ENCODE data around the gene MINK1. TPM values are rescaled to one million over a fixed set of nuclear protein-coding genes. Genes with fewer than 3 reads are reported as not detected.
A peak's percentile ranks its signal among the peaks of the same experiment; 100 is the strongest.
"Not testable (repeated sequence)": the region's sequence is repeated elsewhere in the genome, so short reads cannot be mapped to it uniquely, and the experiment has no call there.

MINK1 gene
- total RNA-seq, 1 experiment from 2014 or later = 19.4 TPM

DNA sequence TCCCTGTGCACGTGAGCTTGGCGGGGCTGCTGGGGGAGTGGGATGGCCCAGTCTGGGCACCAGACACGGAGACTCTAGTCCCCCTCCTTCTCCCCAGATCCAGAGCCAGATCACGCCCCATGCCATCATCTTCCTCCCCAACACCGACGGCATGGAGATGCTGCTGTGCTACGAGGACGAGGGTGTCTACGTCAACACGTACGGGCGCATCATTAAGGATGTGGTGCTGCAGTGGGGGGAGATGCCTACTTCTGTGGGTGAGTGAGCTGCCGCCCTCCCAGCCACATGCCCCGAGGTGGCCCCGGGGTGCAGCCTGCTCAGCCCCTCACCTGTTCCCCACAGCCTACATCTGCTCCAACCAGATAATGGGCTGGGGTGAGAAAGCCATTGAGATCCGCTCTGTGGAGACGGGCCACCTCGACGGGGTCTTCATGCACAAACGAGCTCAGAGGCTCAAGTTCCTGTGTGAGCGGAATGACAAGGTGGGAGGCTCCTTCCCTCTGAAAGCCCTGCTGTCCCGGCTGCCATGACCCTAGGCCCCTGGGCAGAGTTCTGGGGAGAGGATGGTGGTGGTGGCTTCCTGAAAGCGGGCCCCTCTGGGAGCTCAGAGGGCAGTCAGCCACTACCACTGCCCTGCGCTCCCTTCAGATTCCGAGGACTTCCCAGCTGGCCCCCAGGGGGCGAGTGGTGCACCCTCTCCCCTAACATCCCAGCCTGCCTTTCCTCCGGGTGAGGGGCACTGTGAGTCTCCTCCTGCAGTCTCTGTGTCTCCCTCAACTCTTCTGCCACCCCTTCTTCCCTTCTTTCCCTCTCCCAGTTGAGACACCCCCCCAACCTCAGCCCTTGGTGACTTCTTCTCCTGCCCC, 63.4 kb downstream of the MINK1 start:
- DNase-seq (ENCODE audit: extremely low read depth, low read depth) = no peak

- no peak for DNase-seq (ENCODE audit: extremely low read depth, low read depth)
These were observed 64.1 kb downstream of the MINK1 start for GRCh38 chr17:4897198-4897687.

- no peak for DNase-seq (ENCODE audit: extremely low read depth, low read depth)
These were observed 64.6 kb downstream of the MINK1 start for GRCh38 chr17:4897785-4898184.

- DNase-seq (ENCODE audit: extremely low read depth, low read depth) = no peak
These were observed 65.2 kb downstream of the MINK1 start for GRCh38 chr17:4898351-4898750.

DNA sequence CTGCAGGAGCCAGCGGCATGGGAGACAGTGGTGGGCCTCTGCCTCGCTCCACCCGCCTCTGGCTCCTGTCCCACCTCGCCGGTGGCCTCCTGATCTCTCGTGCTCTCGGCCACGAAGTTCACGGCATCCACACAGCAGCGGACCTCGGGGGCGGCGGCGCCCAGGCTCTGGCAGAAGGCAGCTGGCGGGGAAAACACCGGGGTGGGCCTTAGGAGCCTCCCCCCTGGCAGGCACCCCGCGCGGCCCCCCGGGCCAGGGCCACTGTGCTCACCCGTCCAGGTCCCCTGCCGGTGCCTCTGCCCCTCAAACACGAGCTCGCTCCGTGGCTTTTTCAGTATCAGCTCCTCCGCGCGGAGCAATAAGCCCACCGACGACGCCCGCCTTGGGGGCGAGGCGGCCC, 65.8 kb downstream of the MINK1 start:
- no peak for DNase-seq (ENCODE audit: extremely low read depth, low read depth)

DNA sequence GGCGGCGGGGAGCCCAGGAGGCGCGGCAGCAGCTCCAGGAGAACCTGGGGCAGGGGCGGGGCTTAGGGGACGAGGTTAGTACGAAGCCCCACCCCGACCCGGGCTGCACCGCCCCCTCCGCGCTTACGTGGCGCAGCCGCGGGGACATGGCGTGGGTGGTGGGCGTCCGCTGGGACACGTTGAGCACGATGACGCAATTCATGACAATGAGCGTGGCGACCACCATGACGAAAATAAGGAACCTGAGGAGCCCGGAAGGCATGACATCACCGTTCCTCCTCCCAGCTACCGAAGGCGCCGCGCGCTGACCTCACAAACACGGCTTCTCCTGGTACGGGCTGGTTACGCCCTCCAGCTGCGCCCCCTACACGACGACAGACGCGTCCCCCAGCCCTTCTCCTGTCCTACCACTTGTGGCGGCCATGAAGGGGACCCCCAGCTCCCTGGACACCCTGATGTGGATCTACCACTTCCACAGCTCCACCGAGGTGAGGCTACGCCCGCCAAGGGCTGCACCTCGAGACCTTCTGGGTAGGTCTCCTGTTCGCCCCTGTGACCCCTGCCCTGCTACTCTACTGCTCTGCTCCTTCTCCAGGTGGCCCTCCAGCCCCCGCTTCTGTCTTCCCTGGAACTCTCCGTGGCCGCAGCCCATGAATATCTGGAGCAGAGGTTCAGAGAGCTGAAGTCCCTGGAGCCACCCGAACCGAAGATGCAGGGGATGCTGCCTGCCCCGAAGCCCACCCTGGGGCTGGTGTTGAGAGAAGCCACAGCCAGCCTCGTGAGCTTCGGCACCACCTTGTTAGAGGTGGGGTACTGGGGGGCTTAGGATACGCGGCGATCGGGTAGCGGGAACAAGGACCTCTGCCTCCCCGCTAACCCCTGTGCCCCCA, 66.4 kb downstream of the MINK1 start, which contains the start of gene C17orf107:
Gene C17orf107, plus strand, starts transcription at position 196 of the 890 bp plus-strand sequence. Its CDS starts 227 bp downstream, at position 423.
- no peak for DNase-seq (ENCODE audit: extremely low read depth, low read depth)

DNA sequence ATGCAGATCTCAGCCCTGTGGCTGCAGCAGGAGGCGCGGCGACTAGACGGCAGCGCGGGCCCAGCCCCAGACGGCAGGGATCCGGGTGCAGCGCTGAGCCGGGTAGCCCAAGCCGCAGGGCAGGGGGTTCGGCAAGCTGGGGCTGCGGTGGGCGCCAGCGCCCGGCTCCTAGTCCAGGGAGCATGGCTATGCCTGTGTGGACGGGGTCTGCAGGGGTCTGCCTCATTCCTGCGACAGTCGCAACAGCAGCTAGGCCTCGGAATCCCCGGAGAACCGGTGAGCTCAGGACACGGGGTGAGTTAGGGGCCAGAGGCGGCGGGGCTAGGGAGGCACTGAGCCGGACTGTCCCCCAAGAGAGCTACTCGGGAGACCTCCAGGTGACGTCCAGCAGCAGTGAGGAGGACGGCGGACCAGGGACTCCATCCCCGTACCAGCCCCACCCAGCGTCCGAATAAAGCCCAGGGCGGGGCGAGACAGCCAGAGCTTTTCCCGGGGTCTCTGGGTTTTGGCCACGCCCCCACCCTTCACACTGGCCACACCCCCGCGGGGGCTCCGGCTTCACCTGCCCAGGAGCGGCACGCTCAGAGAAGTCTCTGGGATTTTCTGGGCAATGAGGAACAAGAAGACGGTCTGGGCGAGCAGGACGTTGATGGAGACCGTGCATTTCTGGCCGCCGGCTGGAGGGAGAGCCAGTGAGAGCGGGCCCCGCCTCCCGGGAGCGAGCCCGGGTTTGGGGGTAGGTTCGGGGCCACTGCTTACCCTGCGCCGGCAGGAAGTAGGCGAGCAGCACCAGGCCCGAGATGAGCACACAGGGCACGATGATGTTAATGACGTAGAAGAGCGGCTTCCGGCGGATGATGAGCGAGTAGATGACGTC, 67.3 kb downstream of the MINK1 start:
- DNase-seq (ENCODE audit: extremely low read depth, low read depth) = no peak

DNA sequence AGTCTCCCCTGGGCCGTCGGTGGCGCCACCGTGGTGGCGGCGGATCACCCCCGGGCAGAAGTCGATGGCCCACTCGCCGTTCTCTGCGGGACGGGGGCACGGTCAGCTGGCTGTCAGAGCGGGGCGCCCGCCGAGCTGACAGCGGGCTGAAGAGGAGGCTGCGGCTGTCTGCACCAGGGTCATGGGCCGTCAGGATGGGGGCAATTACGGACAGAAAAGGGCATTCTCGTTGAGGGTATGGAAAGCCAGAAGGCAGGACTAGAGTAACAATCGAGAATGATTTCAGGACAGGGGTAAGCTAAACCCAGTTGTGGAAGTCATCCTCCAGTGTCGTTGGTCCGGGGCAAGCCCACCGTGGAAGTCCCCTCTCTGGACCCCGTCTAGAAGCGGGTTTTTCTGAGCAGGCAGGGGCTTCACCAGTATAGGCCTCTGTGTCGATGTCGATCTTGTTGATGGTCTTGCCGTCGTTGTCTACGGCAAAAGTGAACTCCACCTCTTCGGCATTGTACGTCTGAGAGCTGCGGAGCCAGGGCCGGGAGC, 68.0 kb downstream of the MINK1 start:
- DNase-seq (ENCODE audit: extremely low read depth, low read depth) = no peak

DNA sequence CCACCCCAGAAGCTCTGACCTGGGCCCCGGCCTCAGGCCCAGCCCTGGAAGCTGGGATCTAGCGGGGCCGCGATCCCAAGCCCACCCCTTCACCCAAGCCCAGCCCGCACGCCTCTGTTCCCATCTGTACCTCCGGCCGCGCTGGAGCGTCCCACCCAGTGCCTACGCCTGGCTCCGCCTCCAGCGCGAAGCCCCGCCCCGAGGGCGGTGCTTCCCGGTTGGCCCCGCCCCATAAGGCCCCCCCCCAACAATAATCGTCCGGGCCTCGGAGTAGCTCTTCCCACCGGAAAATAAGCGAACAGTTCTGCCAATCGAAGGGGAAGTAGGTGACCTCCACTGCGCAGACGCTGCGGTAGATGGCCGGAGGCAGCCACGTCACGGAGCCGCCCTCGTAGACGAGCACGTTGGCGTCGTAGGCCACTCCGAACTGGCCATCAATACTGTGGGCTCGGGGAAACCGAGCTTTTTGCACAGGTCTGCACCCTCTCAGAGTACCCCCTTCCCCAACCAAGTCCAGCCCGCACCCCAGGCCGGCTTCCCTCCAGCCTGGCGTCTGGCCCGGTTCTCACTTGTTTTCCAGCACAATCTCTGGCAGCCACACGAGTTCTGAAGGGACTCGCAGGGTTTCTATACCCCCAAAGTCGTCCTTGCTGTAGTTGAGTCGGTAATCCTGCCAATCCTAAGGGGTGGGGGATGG, 68.7 kb downstream of the MINK1 start:
- no peak for DNase-seq (ENCODE audit: extremely low read depth, low read depth)

DNA sequence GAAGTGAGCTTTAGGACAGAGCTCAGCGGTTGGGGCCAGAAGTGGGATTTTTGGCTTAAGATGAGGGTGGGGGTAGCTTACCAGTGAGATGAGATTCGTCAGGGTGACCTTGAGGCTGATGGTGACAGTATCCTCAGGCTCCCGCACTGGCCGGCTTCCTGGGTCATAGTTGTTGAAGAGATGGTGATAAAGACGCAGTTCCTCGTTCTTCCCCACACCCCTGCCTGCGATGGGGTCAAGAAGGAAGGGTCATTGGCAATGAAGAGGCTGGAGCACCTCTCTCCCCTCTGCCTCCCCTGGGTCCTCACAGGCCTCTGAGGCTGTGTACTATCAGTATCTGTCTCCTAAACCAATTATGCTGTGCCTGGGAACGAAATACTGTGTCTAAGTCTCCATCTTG, 69.4 kb downstream of the MINK1 start:
- DNase-seq (ENCODE audit: extremely low read depth, low read depth) = no peak

DNA sequence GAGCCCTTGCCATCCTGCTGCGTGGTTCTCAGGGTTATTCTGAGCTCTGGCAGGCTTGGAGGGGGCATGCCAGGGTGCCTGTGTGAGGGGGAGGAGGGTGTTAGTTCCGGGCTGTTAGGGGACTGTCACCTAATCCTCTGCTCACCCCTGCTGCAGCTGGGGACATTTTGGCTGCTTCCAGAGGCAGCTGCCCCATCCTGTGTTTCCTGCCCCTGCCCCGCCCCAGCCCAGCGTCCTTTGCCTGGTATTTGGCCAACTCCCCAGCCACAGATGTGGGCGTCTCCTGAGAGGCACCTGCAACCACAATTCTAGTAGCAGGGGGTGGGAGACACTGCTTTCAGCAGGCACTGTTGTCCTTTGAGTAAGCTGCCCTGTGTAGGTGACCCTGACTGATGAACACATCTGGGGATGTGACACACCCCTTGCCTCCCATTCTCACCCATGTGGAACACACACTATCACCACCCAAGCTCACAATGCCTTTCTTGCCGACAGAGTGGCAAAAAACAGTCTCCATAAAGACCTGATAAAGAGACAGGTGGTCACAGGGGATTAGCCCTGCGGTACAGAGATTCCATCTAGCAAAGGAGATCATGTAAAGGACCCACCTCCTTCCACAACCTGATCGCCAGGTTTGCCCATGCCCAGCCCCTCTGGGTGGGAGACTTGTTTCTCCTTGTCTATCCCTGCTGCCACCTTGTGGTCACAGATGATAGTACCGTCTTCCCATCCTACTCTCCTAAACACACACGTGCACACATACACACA, 70.1 kb downstream of the MINK1 start, which contains the start of gene CHRNE:
Gene CHRNE, minus strand, starts transcription at position 48 of the 768 bp plus-strand sequence. Its CDS starts 35 bp downstream, at position 13.
- peak; percentile 71 for DNase-seq (ENCODE audit: extremely low read depth, low read depth)

- DNase-seq (ENCODE audit: extremely low read depth, low read depth) = not testable (repeated sequence)
These were observed 73.5 kb downstream of the MINK1 start for GRCh38 chr17:4906642-4907041.

DNA sequence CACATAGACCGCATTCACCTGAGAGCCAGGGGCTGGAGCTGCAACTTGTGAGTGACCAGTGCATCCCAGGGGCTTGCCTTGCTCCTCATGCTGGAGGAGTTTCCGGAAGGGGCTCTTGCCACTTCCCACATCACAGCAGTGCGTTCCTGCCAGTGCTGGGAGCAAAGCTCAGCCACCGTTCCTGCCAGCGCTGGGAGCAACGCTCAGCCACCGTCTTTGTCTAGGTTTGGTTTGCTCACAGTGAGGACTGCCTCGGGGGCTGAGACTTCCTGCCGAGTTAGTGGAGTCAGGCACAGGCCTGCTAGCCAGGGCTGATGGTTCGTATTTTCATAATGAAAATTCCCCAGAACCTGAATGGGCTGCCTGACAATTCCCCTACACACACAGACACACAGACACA, 75.2 kb downstream of the MINK1 start:
- DNase-seq (ENCODE audit: extremely low read depth, low read depth) = no peak

DNA sequence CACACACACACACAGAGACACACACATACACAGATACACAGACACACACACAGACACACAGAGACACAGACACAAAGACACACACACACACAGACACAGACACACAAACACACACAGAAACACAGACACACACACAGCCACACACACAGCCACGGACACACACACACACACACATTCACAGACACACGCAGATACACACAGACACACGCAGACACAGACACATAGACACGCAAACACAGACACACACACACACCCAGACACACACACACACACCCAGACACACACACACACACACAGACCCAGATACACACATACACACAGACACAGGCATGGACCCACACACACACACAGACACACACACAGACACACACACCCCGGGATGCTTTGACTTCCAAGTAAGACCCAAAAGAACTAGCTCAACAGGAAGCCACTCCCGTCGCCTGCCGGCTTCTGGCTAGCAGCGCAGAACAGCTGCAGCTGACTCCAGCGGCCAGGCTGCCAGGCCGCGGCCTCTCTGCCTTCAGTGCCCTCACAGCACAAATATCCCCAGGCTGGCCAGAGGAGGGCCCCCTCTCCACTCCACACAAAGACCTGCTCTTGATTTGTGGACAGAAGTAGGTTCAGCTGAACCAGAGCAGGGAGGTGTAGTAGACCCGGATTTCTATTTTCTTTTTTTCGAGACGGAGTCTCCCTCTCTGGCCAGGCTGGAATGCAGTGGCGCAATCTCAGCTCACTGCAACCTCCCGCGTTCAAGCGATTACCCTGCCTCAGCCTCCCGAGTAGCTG, 75.8 kb downstream of the MINK1 start:
- peak; percentile 85 for DNase-seq (ENCODE audit: extremely low read depth, low read depth)

GRCh38 chr17:4913994-4914393, 80.9 kb downstream of the MINK1 start:
- DNase-seq (ENCODE audit: extremely low read depth, low read depth) = no peak

- not testable (repeated sequence) for DNase-seq (ENCODE audit: extremely low read depth, low read depth)
These were observed 81.4 kb downstream of the MINK1 start for GRCh38 chr17:4914551-4914950.

DNA sequence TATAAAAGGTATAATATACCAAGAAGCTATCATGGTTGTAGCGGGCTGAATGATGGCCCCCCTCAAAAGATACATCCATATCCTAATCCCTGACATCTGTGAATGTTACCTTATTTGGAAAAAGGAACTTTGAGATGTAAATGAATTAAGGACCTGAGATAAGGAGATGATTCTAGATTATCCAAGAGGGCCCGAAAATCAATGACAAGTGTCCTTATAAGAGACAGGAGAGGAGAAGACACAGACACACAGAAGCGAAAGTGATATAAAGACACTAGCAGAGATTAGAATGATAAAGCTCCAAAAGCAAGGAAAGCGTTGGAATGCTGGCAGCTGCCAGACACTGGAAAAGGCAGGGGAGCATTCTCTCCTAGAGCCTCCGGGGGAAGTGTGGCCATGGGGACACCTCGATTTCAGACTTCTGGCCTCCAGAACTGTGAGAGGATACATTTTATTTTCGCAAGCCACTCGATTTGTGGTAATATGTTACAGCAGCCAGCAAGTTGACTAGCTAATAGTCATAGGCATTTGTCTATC, 86.4 kb downstream of the MINK1 start:
- no peak for DNase-seq (ENCODE audit: extremely low read depth, low read depth)
